SU-DHL-6 (cell line): ENCODE results near the gene MBD3.

Source experiments
- EZH2phosphoT487 ChIP-seq: fragments of 200-600 bp; sonication (generic), shearing (Covaris generic); conservative IDR thresholded peaks from 2 replicates; pipeline ENCODE4 v1.6.1; 2018; ENCODE audit warnings: mild to moderate bottlenecking, antibody characterized with exemption, low read length, moderate library complexity, mixed read lengths
- TF ChIP-seq, protein P1 (sequence below): fragments of 200-600 bp; sonication (generic); IDR thresholded peaks from one replicate; pipeline ENCODE4 v1.5.1; 2017; ENCODE audit warnings: antibody characterized with exemption, mild to moderate bottlenecking, low read length, moderate library complexity; ENCODE audit not compliant: insufficient read depth, poor library complexity, severe bottlenecking

DNA sequence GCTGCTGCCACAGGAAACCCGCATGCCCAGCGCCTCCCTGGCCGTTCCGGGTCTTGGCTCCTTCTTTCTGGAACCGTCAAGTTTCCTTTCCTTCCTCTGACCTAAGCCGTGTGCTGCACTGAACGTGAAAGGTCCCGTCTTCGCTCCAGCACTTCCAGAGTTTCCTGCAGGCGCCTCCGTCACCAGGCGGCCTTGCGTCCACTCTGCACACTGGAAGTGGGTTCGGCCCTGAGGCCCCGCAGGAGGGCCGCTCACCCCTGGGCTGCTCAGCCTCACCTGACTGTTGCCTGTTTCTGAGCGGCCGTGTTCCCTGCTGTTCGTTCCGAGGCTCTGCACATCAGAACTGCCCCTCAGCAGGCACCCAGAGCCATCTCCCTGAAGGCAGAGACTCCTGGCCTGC lies 12.3 kb downstream of the MBD3 start:
- TF ChIP-seq, protein P1, sequence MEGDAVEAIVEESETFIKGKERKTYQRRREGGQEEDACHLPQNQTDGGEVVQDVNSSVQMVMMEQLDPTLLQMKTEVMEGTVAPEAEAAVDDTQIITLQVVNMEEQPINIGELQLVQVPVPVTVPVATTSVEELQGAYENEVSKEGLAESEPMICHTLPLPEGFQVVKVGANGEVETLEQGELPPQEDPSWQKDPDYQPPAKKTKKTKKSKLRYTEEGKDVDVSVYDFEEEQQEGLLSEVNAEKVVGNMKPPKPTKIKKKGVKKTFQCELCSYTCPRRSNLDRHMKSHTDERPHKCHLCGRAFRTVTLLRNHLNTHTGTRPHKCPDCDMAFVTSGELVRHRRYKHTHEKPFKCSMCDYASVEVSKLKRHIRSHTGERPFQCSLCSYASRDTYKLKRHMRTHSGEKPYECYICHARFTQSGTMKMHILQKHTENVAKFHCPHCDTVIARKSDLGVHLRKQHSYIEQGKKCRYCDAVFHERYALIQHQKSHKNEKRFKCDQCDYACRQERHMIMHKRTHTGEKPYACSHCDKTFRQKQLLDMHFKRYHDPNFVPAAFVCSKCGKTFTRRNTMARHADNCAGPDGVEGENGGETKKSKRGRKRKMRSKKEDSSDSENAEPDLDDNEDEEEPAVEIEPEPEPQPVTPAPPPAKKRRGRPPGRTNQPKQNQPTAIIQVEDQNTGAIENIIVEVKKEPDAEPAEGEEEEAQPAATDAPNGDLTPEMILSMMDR: no peak
- no peak for TF ChIP-seq EZH2phosphoT487
